Measurements from ENCODE around the gene BAIAP2L1. TPM values are rescaled to one million over a fixed set of nuclear protein-coding genes. Genes with fewer than 3 reads are reported as not detected.

Gene BAIAP2L1
- total and polyA plus RNA-seq, 2 experiments from 2014 or later = 24.1 to 38.3 TPM

DNA sequence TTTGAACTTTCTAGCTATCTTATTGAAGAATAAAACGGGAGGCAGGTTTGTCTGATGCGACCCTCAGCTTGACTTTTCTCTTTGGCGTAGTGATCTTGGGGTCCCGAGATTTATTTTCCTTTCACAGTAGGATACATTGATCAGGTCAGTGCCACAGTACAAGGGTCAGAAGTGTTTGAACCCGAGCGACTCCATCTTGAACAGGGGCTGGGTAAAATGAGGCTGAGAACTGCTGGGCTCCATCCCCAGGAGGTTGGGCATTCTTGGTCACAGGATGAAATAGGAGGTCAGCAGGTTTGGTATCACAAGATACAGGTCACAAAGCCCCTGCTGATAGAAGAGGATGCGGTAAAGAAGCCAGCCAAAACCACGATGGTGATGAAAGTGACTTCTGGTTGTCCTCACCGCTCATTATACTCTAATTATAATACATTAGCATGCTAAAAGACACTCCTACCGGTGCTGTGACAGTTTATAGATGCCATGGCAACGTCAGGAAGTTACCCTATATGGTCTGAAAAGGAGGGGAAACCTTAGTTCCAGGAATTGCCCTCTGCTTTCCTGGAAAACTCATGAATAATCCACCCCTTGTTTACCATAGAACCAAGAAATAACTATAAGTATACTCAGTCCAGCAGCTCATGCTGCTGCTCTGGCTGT is 145.8 kb downstream of the BAIAP2L1 start:
- no peaks in the 10 kb centered on the region for H3K9me3 Mint-ChIP-seq
- peaks cover 6% of the 10 kb centered on the region; the same call in 1 of the 2 replicates for H4K20me1 ChIP-seq (replicated peaks; ENCODE audit: insufficient read depth)
- no peaks in the 10 kb centered on the region for H3K9me2 ChIP-seq (ENCODE audit: insufficient read depth)
- H2AFZ ChIP-seq = no peak overlapping the region
- ATAC-seq = no peak
- peaks cover 12% of the 10 kb centered on the region; the same call in 2 of the 3 replicates for H3K4me1 Mint-ChIP-seq
- no peaks in the 10 kb centered on the region for H3K36me3 ChIP-seq (ENCODE audit: insufficient read depth)
- peaks cover 11% of the 10 kb centered on the region for H3K79me2 ChIP-seq (replicated peaks; ENCODE audit: insufficient read depth)
- H3K27me3 Mint-ChIP-seq (ENCODE audit: insufficient read depth, low read depth, poor library complexity) = peaks cover 7% of the 10 kb centered on the region
- no peak overlapping the region for H3K4me3 ChIP-seq
- H3K27ac Mint-ChIP-seq = no peak overlapping the region
- H3K27me3 ChIP-seq (ENCODE audit: insufficient read depth) = no peaks in the 10 kb centered on the region
- H3K4me1 ChIP-seq (ENCODE audit: insufficient read depth) = peaks cover 19% of the 10 kb centered on the region
- peaks cover 14% of the 10 kb centered on the region; the same call in 1 of the 2 replicates for H3F3A ChIP-seq (replicated peaks; ENCODE audit: low read depth)
- H3K4me3 Mint-ChIP-seq = no peak overlapping the region
- H3K36me3 Mint-ChIP-seq (ENCODE audit: low read depth) = no peaks in the 10 kb centered on the region; the same call in 2 of the 3 replicates
- peak overlapping the region; percentile 26; the same call in 1 of the 2 replicates for H3K27ac ChIP-seq (ENCODE audit: low read depth)
- TF ChIP-seq POLR2AphosphoS5 (IDR thresholded peaks at IDR 0.05; ENCODE audit: low read depth) (no peak), STAT1 (IDR thresholded peaks at IDR 0.05; ENCODE audit: unreplicated experiment) (no peak), CREB1 (CRISPR knock-in tag; IDR thresholded peaks at IDR 0.05; ENCODE audit: low read depth) (no peak), NANOG (IDR thresholded peaks at IDR 0.05; ENCODE audit: borderline replicate concordance) (no peak), ZNF114 (CRISPR knock-in tag; IDR thresholded peaks at IDR 0.05) (no peak), ZNF331 (CRISPR knock-in tag; IDR thresholded peaks at IDR 0.05; ENCODE audit: low read depth) (no peak), EZH2phosphoT487 (IDR thresholded peaks at IDR 0.05; ENCODE audit: unreplicated experiment) (no peak), EZH2 (IDR thresholded peaks at IDR 0.05; ENCODE audit: low read depth, unreplicated experiment) (no peak), JUNB (IDR thresholded peaks at IDR 0.05; ENCODE audit: unreplicated experiment) (no peak)
- TF ChIP-seq, protein P1, sequence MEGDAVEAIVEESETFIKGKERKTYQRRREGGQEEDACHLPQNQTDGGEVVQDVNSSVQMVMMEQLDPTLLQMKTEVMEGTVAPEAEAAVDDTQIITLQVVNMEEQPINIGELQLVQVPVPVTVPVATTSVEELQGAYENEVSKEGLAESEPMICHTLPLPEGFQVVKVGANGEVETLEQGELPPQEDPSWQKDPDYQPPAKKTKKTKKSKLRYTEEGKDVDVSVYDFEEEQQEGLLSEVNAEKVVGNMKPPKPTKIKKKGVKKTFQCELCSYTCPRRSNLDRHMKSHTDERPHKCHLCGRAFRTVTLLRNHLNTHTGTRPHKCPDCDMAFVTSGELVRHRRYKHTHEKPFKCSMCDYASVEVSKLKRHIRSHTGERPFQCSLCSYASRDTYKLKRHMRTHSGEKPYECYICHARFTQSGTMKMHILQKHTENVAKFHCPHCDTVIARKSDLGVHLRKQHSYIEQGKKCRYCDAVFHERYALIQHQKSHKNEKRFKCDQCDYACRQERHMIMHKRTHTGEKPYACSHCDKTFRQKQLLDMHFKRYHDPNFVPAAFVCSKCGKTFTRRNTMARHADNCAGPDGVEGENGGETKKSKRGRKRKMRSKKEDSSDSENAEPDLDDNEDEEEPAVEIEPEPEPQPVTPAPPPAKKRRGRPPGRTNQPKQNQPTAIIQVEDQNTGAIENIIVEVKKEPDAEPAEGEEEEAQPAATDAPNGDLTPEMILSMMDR (conservative IDR thresholded peaks at IDR 0.05; ENCODE audit: low read depth in 2 of 2) = no peak
- TF ChIP-seq, protein P2, sequence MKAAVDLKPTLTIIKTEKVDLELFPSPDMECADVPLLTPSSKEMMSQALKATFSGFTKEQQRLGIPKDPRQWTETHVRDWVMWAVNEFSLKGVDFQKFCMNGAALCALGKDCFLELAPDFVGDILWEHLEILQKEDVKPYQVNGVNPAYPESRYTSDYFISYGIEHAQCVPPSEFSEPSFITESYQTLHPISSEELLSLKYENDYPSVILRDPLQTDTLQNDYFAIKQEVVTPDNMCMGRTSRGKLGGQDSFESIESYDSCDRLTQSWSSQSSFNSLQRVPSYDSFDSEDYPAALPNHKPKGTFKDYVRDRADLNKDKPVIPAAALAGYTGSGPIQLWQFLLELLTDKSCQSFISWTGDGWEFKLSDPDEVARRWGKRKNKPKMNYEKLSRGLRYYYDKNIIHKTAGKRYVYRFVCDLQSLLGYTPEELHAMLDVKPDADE (IDR thresholded peaks at IDR 0.05) = no peak
- TF ChIP-seq, protein P3, sequence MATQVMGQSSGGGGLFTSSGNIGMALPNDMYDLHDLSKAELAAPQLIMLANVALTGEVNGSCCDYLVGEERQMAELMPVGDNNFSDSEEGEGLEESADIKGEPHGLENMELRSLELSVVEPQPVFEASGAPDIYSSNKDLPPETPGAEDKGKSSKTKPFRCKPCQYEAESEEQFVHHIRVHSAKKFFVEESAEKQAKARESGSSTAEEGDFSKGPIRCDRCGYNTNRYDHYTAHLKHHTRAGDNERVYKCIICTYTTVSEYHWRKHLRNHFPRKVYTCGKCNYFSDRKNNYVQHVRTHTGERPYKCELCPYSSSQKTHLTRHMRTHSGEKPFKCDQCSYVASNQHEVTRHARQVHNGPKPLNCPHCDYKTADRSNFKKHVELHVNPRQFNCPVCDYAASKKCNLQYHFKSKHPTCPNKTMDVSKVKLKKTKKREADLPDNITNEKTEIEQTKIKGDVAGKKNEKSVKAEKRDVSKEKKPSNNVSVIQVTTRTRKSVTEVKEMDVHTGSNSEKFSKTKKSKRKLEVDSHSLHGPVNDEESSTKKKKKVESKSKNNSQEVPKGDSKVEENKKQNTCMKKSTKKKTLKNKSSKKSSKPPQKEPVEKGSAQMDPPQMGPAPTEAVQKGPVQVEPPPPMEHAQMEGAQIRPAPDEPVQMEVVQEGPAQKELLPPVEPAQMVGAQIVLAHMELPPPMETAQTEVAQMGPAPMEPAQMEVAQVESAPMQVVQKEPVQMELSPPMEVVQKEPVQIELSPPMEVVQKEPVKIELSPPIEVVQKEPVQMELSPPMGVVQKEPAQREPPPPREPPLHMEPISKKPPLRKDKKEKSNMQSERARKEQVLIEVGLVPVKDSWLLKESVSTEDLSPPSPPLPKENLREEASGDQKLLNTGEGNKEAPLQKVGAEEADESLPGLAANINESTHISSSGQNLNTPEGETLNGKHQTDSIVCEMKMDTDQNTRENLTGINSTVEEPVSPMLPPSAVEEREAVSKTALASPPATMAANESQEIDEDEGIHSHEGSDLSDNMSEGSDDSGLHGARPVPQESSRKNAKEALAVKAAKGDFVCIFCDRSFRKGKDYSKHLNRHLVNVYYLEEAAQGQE (IDR thresholded peaks at IDR 0.05; ENCODE audit: unreplicated experiment) = no peak
- TF ChIP-seq, protein P4, sequence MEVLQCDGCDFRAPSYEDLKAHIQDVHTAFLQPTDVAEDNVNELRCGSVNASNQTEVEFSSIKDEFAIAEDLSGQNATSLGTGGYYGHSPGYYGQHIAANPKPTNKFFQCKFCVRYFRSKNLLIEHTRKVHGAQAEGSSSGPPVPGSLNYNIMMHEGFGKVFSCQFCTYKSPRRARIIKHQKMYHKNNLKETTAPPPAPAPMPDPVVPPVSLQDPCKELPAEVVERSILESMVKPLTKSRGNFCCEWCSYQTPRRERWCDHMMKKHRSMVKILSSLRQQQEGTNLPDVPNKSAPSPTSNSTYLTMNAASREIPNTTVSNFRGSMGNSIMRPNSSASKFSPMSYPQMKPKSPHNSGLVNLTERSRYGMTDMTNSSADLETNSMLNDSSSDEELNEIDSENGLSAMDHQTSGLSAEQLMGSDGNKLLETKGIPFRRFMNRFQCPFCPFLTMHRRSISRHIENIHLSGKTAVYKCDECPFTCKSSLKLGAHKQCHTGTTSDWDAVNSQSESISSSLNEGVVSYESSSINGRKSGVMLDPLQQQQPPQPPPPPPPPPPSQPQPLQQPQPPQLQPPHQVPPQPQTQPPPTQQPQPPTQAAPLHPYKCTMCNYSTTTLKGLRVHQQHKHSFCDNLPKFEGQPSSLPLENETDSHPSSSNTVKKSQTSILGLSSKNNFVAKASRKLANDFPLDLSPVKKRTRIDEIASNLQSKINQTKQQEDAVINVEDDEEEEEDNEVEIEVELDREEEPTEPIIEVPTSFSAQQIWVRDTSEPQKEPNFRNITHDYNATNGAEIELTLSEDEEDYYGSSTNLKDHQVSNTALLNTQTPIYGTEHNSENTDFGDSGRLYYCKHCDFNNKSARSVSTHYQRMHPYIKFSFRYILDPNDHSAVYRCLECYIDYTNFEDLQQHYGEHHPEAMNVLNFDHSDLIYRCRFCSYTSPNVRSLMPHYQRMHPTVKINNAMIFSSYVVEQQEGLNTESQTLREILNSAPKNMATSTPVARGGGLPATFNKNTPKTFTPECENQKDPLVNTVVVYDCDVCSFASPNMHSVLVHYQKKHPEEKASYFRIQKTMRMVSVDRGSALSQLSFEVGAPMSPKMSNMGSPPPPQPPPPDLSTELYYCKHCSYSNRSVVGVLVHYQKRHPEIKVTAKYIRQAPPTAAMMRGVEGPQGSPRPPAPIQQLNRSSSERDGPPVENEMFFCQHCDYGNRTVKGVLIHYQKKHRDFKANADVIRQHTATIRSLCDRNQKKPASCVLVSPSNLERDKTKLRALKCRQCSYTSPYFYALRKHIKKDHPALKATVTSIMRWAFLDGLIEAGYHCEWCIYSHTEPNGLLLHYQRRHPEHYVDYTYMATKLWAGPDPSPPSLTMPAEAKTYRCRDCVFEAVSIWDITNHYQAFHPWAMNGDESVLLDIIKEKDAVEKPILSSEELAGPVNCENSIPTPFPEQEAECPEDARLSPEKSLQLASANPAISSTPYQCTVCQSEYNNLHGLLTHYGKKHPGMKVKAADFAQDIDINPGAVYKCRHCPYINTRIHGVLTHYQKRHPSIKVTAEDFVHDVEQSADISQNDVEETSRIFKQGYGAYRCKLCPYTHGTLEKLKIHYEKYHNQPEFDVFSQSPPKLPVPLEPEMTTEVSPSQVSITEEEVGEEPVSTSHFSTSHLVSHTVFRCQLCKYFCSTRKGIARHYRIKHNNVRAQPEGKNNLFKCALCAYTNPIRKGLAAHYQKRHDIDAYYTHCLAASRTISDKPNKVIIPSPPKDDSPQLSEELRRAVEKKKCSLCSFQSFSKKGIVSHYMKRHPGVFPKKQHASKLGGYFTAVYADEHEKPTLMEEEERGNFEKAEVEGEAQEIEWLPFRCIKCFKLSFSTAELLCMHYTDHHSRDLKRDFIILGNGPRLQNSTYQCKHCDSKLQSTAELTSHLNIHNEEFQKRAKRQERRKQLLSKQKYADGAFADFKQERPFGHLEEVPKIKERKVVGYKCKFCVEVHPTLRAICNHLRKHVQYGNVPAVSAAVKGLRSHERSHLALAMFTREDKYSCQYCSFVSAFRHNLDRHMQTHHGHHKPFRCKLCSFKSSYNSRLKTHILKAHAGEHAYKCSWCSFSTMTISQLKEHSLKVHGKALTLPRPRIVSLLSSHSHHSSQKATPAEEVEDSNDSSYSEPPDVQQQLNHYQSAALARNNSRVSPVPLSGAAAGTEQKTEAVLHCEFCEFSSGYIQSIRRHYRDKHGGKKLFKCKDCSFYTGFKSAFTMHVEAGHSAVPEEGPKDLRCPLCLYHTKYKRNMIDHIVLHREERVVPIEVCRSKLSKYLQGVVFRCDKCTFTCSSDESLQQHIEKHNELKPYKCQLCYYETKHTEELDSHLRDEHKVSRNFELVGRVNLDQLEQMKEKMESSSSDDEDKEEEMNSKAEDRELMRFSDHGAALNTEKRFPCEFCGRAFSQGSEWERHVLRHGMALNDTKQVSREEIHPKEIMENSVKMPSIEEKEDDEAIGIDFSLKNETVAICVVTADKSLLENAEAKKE (CRISPR knock-in tag; IDR thresholded peaks at IDR 0.05) = no peak
- H3K4me2 ChIP-seq = no peak overlapping the region
- no peak for DNase-seq (ENCODE audit: low spot score)

Data from GM23338 (cell line).